Measurements from ENCODE around the gene PDZRN3.

The PDZRN3 gene

DNA sequence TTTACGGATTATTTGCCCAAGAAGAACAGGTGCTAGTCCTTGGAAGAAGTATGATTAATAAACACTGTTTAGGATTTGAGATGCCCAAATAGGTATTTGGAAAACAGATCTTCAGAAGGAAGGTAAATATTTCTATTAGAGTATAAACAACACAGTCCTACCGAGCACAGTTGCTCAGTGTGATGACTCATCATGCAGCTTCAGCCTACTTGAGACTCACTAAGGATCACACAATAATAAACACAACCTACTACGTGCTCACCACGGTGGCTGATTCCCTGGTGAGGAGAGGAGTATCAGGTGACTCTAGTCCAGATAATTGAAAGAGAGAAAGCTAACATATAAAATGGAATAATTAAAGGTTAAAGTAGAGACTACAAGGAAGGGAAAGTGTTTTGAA lies 72.0 kb downstream of the PDZRN3 start:
- WGBS (ENCODE audit: extremely low coverage, insufficient coverage, insufficient read length), result no CpG with 5 or more reads among the region's 4 CpGs
- no peak overlapping the region for H2BK5ac ChIP-seq (ENCODE audit: low read depth, low read length, poor library complexity)
- H4K8ac ChIP-seq (ENCODE audit: low read depth, low read length), result no peak overlapping the region
- no peak overlapping the region for H2BK12ac ChIP-seq (ENCODE audit: low read length)
- no peak overlapping the region for H3K9ac ChIP-seq (ENCODE audit: low read length)
- no peaks in the 10 kb centered on the region for H3K9me3 ChIP-seq (ENCODE audit: insufficient read depth, low read depth, low read length)
- H3K36me3 ChIP-seq (ENCODE audit: control insufficient read depth in 1 of 2, insufficient read depth in 2 of 2, low read length in 2 of 2), result peaks cover 0 to 2% of the 10 kb centered on the region in 2 experiments
- no peaks in the 10 kb centered on the region for H3K27me3 ChIP-seq (ENCODE audit: insufficient read depth, low read length)
- no peak overlapping the region for H3K4ac ChIP-seq (ENCODE audit: low read depth, low read length)
- no peak overlapping the region for H3K23ac ChIP-seq (ENCODE audit: low read length)
- H3K4me1 ChIP-seq (ENCODE audit: control insufficient read depth in 1 of 2, insufficient read depth in 2 of 2, low read length in 2 of 2), result peaks cover 13 to 20% of the 10 kb centered on the region in 2 experiments
- H3K27ac ChIP-seq (ENCODE audit: low read depth, low read length), result no peak overlapping the region
- H2AK5ac ChIP-seq (ENCODE audit: low read length), result no peak overlapping the region
- no peak overlapping the region for H3K18ac ChIP-seq (ENCODE audit: low read length)
- H4K91ac ChIP-seq (ENCODE audit: low read depth, low read length), result no peak overlapping the region
- H3K79me1 ChIP-seq (ENCODE audit: low read length), result peaks cover 8% of the 10 kb centered on the region
- peaks cover 1% of the 10 kb centered on the region for H3K79me2 ChIP-seq (ENCODE audit: control insufficient read depth, insufficient read depth, low read length, poor library complexity)
- H2AFZ ChIP-seq (ENCODE audit: insufficient read depth, low read length, poor library complexity), result no peak overlapping the region
- no peak overlapping the region for H3K4me3 ChIP-seq (ENCODE audit: low read depth, low read length)
- no peak overlapping the region for H3K4me2 ChIP-seq (ENCODE audit: low read length)
- DNase-seq, result peak in 1 of 2 donors; percentile 12
- no peak overlapping the region for H3K14ac ChIP-seq (ENCODE audit: low read length)
- no peak overlapping the region for H2BK120ac ChIP-seq (ENCODE audit: insufficient read depth, low read length, poor library complexity)
- H4K12ac ChIP-seq (ENCODE audit: low read depth, low read length), result no peak overlapping the region

DNA sequence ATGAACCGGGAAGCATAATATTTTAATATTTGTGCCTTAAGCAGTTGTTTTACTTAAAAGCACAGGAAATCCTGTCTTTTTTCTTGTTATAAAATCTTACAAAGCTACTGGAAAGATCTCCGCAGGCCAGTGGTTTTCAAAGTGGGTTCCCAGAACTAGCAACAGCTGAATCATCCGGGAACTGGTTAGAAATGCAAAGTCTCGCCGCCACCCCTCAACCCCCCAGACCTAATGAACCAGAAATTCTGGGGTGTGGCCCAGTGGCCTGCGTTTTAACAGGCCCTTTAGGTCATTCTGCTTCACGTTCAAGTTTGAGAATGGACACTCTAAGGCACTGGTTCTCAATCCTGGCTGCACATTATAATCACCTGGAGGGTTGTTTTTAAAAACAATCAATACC lies 74.7 kb downstream of the PDZRN3 start:
- Histone ChIP-seq H3K27me3 (ENCODE audit: insufficient read depth, low read length) (no peaks in the 10 kb centered on the region), H2AFZ (ENCODE audit: insufficient read depth, low read length, poor library complexity) (no peak overlapping the region)

GRCh38 chr3:73549051-73549600 lies 75.6 kb downstream of the PDZRN3 start:
- Histone ChIP-seq H3K4me3 (ENCODE audit: low read depth, low read length) (no peak overlapping the region), H3K79me2 (ENCODE audit: control insufficient read depth, insufficient read depth, low read length, poor library complexity) (no peaks in the 10 kb centered on the region), H3K79me1 (ENCODE audit: low read length) (peaks cover 3% of the 10 kb centered on the region), H3K9me3 (ENCODE audit: insufficient read depth, low read depth, low read length) (no peaks in the 10 kb centered on the region), H2BK5ac (ENCODE audit: low read depth, low read length, poor library complexity) (no peak overlapping the region), H2AFZ (ENCODE audit: insufficient read depth, low read length, poor library complexity) (no peak overlapping the region), H3K4me2 (ENCODE audit: low read length) (no peak overlapping the region), H4K91ac (ENCODE audit: low read depth, low read length) (no peak overlapping the region), H3K23ac (ENCODE audit: low read length) (no peak overlapping the region), H4K8ac (ENCODE audit: low read depth, low read length) (no peak overlapping the region), H3K36me3 (ENCODE audit: control insufficient read depth in 1 of 2, insufficient read depth in 2 of 2, low read length in 2 of 2) (peaks cover 0 to 2% of the 10 kb centered on the region in 2 experiments), H3K27ac (ENCODE audit: low read depth, low read length) (no peak overlapping the region), H3K4me1 (ENCODE audit: control insufficient read depth in 1 of 2, insufficient read depth in 2 of 2, low read length in 2 of 2) (peaks cover 14 to 18% of the 10 kb centered on the region in 2 experiments), H2AK5ac (ENCODE audit: low read length) (no peak overlapping the region), H2BK120ac (ENCODE audit: insufficient read depth, low read length, poor library complexity) (no peak overlapping the region), H2BK12ac (ENCODE audit: low read length) (no peak overlapping the region), H4K12ac (ENCODE audit: low read depth, low read length) (no peak overlapping the region), H3K4ac (ENCODE audit: low read depth, low read length) (no peak overlapping the region), H3K18ac (ENCODE audit: low read length) (no peak overlapping the region), H3K14ac (ENCODE audit: low read length) (no peak overlapping the region), H3K27me3 (ENCODE audit: insufficient read depth, low read length) (no peaks in the 10 kb centered on the region), H3K9ac (ENCODE audit: low read length) (no peak overlapping the region)
- WGBS (ENCODE audit: extremely low coverage, insufficient coverage, insufficient read length), result no CpG with 5 or more reads among the region's 9 CpGs
- DNase-seq, result no peak

More for the DNA sequence above, 74.7 kb downstream of the PDZRN3 start:
- no peak for DNase-seq
- Histone ChIP-seq H3K4me1 (ENCODE audit: control insufficient read depth in 1 of 2, insufficient read depth in 2 of 2, low read length in 2 of 2) (peaks cover 14 to 18% of the 10 kb centered on the region in 2 experiments), H2BK5ac (ENCODE audit: low read depth, low read length, poor library complexity) (no peak overlapping the region), H3K4ac (ENCODE audit: low read depth, low read length) (no peak overlapping the region), H3K9ac (ENCODE audit: low read length) (no peak overlapping the region), H2BK12ac (ENCODE audit: low read length) (no peak overlapping the region), H2BK120ac (ENCODE audit: insufficient read depth, low read length, poor library complexity) (no peak overlapping the region), H3K4me3 (ENCODE audit: low read depth, low read length) (no peak overlapping the region), H4K8ac (ENCODE audit: low read depth, low read length) (no peak overlapping the region), H4K12ac (ENCODE audit: low read depth, low read length) (no peak overlapping the region), H4K91ac (ENCODE audit: low read depth, low read length) (no peak overlapping the region), H3K27ac (ENCODE audit: low read depth, low read length) (no peak overlapping the region), H3K9me3 (ENCODE audit: insufficient read depth, low read depth, low read length) (no peaks in the 10 kb centered on the region), H2AK5ac (ENCODE audit: low read length) (no peak overlapping the region), H3K4me2 (ENCODE audit: low read length) (no peak overlapping the region), H3K18ac (ENCODE audit: low read length) (no peak overlapping the region), H3K36me3 (ENCODE audit: control insufficient read depth in 1 of 2, insufficient read depth in 2 of 2, low read length in 2 of 2) (peaks cover 0 to 2% of the 10 kb centered on the region in 2 experiments), H3K23ac (ENCODE audit: low read length) (no peak overlapping the region), H3K79me1 (ENCODE audit: low read length) (peaks cover 3% of the 10 kb centered on the region), H3K14ac (ENCODE audit: low read length) (no peak overlapping the region), H3K79me2 (ENCODE audit: control insufficient read depth, insufficient read depth, low read length, poor library complexity) (peaks cover 1% of the 10 kb centered on the region)
- WGBS (ENCODE audit: extremely low coverage, insufficient coverage, insufficient read length), result no CpG with 5 or more reads among the region's 7 CpGs

GRCh38 chr3:73548436-73548835 lies 76.3 kb downstream of the PDZRN3 start:
- peaks cover 14 to 18% of the 10 kb centered on the region in 2 experiments for H3K4me1 ChIP-seq (ENCODE audit: control insufficient read depth in 1 of 2, insufficient read depth in 2 of 2, low read length in 2 of 2)
- peaks cover 3% of the 10 kb centered on the region for H3K79me1 ChIP-seq (ENCODE audit: low read length)
- no peak overlapping the region for H3K23ac ChIP-seq (ENCODE audit: low read length)
- H3K18ac ChIP-seq (ENCODE audit: low read length), result no peak overlapping the region
- no peak overlapping the region for H2BK120ac ChIP-seq (ENCODE audit: insufficient read depth, low read length, poor library complexity)
- H2AFZ ChIP-seq (ENCODE audit: insufficient read depth, low read length, poor library complexity), result no peak overlapping the region
- H4K12ac ChIP-seq (ENCODE audit: low read depth, low read length), result no peak overlapping the region
- no peaks in the 10 kb centered on the region for H3K36me3 ChIP-seq (ENCODE audit: control insufficient read depth in 1 of 2, insufficient read depth in 2 of 2, low read length in 2 of 2)
- H3K4me2 ChIP-seq (ENCODE audit: low read length), result no peak overlapping the region
- no peaks in the 10 kb centered on the region for H3K9me3 ChIP-seq (ENCODE audit: insufficient read depth, low read depth, low read length)
- no peak overlapping the region for H4K8ac ChIP-seq (ENCODE audit: low read depth, low read length)
- no peak overlapping the region for H4K91ac ChIP-seq (ENCODE audit: low read depth, low read length)
- H3K79me2 ChIP-seq (ENCODE audit: control insufficient read depth, insufficient read depth, low read length, poor library complexity), result no peaks in the 10 kb centered on the region
- no peak overlapping the region for H3K4ac ChIP-seq (ENCODE audit: low read depth, low read length)
- no peak overlapping the region for H3K14ac ChIP-seq (ENCODE audit: low read length)
- H3K9ac ChIP-seq (ENCODE audit: low read length), result no peak overlapping the region
- no peak overlapping the region for H2BK12ac ChIP-seq (ENCODE audit: low read length)
- no peak overlapping the region for H2BK5ac ChIP-seq (ENCODE audit: low read depth, low read length, poor library complexity)
- no peak for DNase-seq
- no peak overlapping the region for H3K4me3 ChIP-seq (ENCODE audit: low read depth, low read length)
- no peaks in the 10 kb centered on the region for H3K27me3 ChIP-seq (ENCODE audit: insufficient read depth, low read length)
- no CpG with 5 or more reads among the region's 3 CpGs for WGBS (ENCODE audit: extremely low coverage, insufficient coverage, insufficient read length)
- H3K27ac ChIP-seq (ENCODE audit: low read depth, low read length), result no peak overlapping the region
- no peak overlapping the region for H2AK5ac ChIP-seq (ENCODE audit: low read length)
